Endothelial cell of umbilical vein (primary cell): ENCODE measurements around the gene TOGARAM2. TPM values are rescaled to one million over a fixed set of nuclear protein-coding genes. Genes with fewer than 3 reads are reported as not detected.

ENCODE experiments used
- BruUV-seq: library from RNA; stranded (reverse); fragments of 400-500 nt; replicated peaks from 2 replicates; lab custom pipeline; 2021; lab: Mats Ljungman, UMichigan
- CTCF ChIA-PET: fragments of 300-600, 350-600 bp; sonication (Branson Sonifier 250); formaldehyde crosslinking; loops from one replicate; lab custom pipeline; 2021; ENCODE audit warnings: antibody characterized with exemption, inconsistent platforms; lab: Charles Lee
- POLR2A ChIA-PET: fragments of 300-600, 350-600 bp; sonication (Branson Sonifier 250); formaldehyde crosslinking; loops from one replicate; lab custom pipeline; 2021; ENCODE audit warnings: antibody characterized with exemption, inconsistent platforms; lab: Charles Lee
- DNase-seq: peaks from one replicate; pipeline ENCODE4 v3.0.0-alpha.2; 2011; ENCODE audit warnings: low read depth, low spot score
- FAIRE-seq: peaks from 2 replicates; lab custom pipeline; 2011; peaks lifted over from hg19 to GRCh38; lab: Jason Lieb, UNC
- H2AFZ ChIP-seq: 2 replicates; pipeline ENCODE4 v1.6.0; 2012; ENCODE audit warnings: low read depth, low read length, control low read depth, inconsistent platforms
- H3K27ac ChIP-seq: 2 replicates; pipeline ENCODE4 v1.5.1; 2011; ENCODE audit warnings: low read depth, mild to moderate bottlenecking, control low read depth, low read length, moderate library complexity; ENCODE audit not compliant: insufficient read depth
- H3K27me3 ChIP-seq, 2 experiments: 2 replicates each; pipeline versions ENCODE4 v1.6.0 to v1.6.1; 2011; ENCODE audit warnings: low read length in 2 of 2, mixed read lengths in 1 of 2; ENCODE audit not compliant: control insufficient read depth in 2 of 2, insufficient read depth in 2 of 2
- H3K36me3 ChIP-seq, 2 experiments: 2 replicates in 1 of 2; 3 replicates in 1 of 2; pipeline ENCODE4 v1.5.1; 2011; ENCODE audit warnings: low read length in 2 of 2, mild to moderate bottlenecking in 1 of 2, moderate library complexity in 1 of 2; ENCODE audit not compliant: control insufficient read depth in 2 of 2, insufficient read depth in 2 of 2; ENCODE audit errors: extremely low read depth in 1 of 2
- H3K4me1 ChIP-seq: 3 replicates; pipeline ENCODE4 v1.5.1; 2011; ENCODE audit warnings: mild to moderate bottlenecking, low read length; ENCODE audit not compliant: control insufficient read depth, insufficient read depth; ENCODE audit errors: extremely low read depth
- H3K4me2 ChIP-seq: 2 replicates; pipeline ENCODE4 v1.6.1; 2011; ENCODE audit warnings: low read length, control low read depth, mixed read lengths; ENCODE audit not compliant: insufficient read depth
- H3K4me3 ChIP-seq, 3 experiments: fragments of 200-600 bp in 1 of 3; sonication (generic), shearing (Covaris generic) in 1 of 3; replicated peaks in 1 of 3; 2 replicates each; pipeline ENCODE4 v1.5.1; 2011 to 2016; ENCODE audit warnings: control low read depth in 3 of 3, low read length in 3 of 3, mild to moderate bottlenecking in 2 of 3, inconsistent platforms in 1 of 3, low read depth in 1 of 3, moderate library complexity in 1 of 3; ENCODE audit not compliant: insufficient read depth in 1 of 3
- H3K79me2 ChIP-seq: 2 replicates; pipeline ENCODE4 v1.6.0; 2012; ENCODE audit warnings: low read length, inconsistent platforms; ENCODE audit not compliant: control insufficient read depth, insufficient read depth
- H3K9ac ChIP-seq: replicated peaks from 2 replicates; pipeline ENCODE3; 2011; ENCODE audit warnings: low read length, control low read depth; ENCODE audit not compliant: insufficient read depth; ENCODE audit errors: extremely low read depth
- H3K9me1 ChIP-seq: replicated peaks from 3 replicates; pipeline ENCODE4 v1.6.0; 2011; ENCODE audit warnings: mild to moderate bottlenecking, low read length; ENCODE audit not compliant: control insufficient read depth, insufficient read depth; ENCODE audit errors: extremely low read depth
- H3K9me3 ChIP-seq: replicated peaks from 2 replicates; pipeline ENCODE4 v1.5.1; 2012; ENCODE audit warnings: low read length, inconsistent platforms; ENCODE audit not compliant: control insufficient read depth, insufficient read depth
- H4K20me1 ChIP-seq: replicated peaks from 2 replicates; pipeline ENCODE3; 2011; ENCODE audit warnings: mild to moderate bottlenecking, low read length; ENCODE audit not compliant: control insufficient read depth, insufficient read depth; ENCODE audit errors: extremely low read depth
- JUN ChIP-seq: IDR thresholded peaks from 2 replicates; pipeline ENCODE4 v1.6.1; 2011; ENCODE audit warnings: borderline replicate concordance, low read depth; ENCODE audit not compliant: insufficient read length, insufficient read depth
- POLR2A ChIP-seq: IDR thresholded peaks from 2 replicates; pipeline ENCODE4 v1.6.1; 2012; ENCODE audit warnings: low read depth, mild to moderate bottlenecking, control low read depth, low read length
- dilution Hi-C: fragments of 300-500 bp; cut with MboI; formaldehyde crosslinking; loops from one replicate; pipeline ENCODE4 v1.15.0; 2019; ENCODE audit warnings: low sequenced_read_pairs; ENCODE audit not compliant: extremely low pct_ligation_motif_present
- intact Hi-C: fragments of 100-400 bp; cut with micrococcal nuclease; formaldehyde crosslinking; loops from one replicate; pipeline ENCODE4 v1.10.0; 2022
- polyA plus RNA-seq, 4 experiments: library from polyadenylated mRNA; depleted of rRNA in 3 of 4; stranded (reverse) in 3 of 4; unstranded in 1 of 4; fragments of >200 nt; gene quantifications; 2 replicates each; pipeline versions ENCODE4 v1.2.1 to v1.2.3, GENCODE V29; 2011 to 2012; ENCODE audit warnings: missing spikeins in 1 of 4
- total RNA-seq: library from RNA; stranded (reverse); gene quantifications from 2 replicates; pipeline ENCODE4 v1.2.3, GENCODE V29; 2021

TOGARAM2 gene
- total and polyA plus RNA-seq, 2 donors (not counting 3 experiments of a cell fraction or from before 2014, with no cell fraction given): not detected

DNA sequence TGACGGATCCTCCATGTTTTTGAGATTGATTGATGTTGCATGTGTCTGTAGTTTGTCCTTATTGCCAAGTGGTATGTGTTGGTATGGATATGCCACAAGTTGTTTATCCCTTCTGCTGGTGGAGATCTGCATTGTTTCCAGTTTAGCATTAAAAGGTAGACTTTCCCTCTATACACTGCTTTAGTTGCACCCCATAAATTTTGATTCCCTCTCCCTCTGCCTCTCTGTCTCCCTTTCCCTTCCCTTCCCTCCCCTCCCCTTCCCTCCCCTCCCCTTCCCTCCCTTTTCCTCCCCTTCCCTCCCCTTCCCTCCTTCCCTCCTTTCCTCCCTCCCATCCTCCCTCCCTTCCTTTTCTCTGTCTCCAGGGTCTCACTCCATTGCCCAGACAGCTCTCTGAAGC is 18.6 kb upstream of the TOGARAM2 start:
- H4K20me1 ChIP-seq: no peaks in the 10 kb centered on the region
- H3K4me1 ChIP-seq: peaks cover 3% of the 10 kb centered on the region
- H3K4me3 ChIP-seq: no peak overlapping the region
- DNase-seq (no peak), FAIRE-seq (no peak)
- no peaks in the 10 kb centered on the region for H3K9me3 ChIP-seq
- H3K4me2 ChIP-seq: no peak overlapping the region
- ChIA-PET CTCF (no interaction called here), POLR2A (no interaction called here)
- no TSS peak for BruUV-seq
- no peaks in the 10 kb centered on the region for H3K36me3 ChIP-seq
- H2AFZ ChIP-seq: no peak overlapping the region
- no peak overlapping the region for H3K27ac ChIP-seq
- no peak for TF ChIP-seq POLR2A
- no peaks in the 10 kb centered on the region for H3K79me2 ChIP-seq
- H3K9me1 ChIP-seq: no peaks in the 10 kb centered on the region
- H3K9ac ChIP-seq: no peak overlapping the region
- dilution Hi-C loops (no loop called here), intact Hi-C loops (no loop called here)
- H3K27me3 ChIP-seq: no peaks in the 10 kb centered on the region

DNA sequence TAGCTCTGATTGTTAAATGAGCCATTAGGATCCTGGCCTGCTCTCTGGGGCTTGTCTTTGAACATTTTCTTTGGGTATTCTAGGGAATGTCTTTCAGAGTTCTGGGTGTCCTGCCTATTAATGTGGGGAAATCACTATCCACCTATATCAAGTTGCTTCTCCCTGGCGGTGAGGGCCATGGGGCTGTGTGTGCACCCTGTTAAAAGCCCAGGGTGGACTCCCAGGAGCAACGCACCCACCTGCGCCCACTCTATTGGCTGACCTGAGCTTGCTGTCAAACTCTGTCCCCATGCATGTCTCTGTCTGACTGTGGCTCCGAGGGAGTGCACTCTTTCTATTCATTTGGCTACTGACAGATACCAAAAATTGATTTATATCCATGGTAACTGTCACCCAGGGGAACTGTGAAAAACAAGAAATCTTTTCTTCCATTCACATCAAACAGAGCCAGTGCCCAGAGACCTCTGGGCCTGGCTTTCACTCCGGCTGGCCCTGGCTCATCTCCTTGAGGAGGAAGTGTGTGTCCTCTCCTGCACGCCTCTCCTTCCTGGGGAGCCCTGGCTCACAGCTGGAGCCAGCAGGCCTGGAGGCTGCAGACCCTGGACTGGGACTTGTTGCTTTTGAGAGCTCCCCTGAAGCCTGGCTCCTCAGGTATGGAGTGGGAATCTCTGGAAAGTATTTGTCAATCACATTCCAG is 10.5 kb upstream of the TOGARAM2 start:
- no peak for TF ChIP-seq JUN
- no peaks in the 10 kb centered on the region for H3K36me3 ChIP-seq
- H2AFZ ChIP-seq: no peak overlapping the region
- no peak overlapping the region for H3K4me2 ChIP-seq
- no peaks in the 10 kb centered on the region for H3K9me3 ChIP-seq
- peaks cover 0 to 2% of the 10 kb centered on the region in 2 experiments for H3K27me3 ChIP-seq
- H3K27ac ChIP-seq: no peak overlapping the region
- POLR2A ChIA-PET: no interaction called here
- no peaks in the 10 kb centered on the region for H3K79me2 ChIP-seq
- no peak overlapping the region for H3K9ac ChIP-seq
- H4K20me1 ChIP-seq: no peaks in the 10 kb centered on the region
- H3K4me1 ChIP-seq: no peaks in the 10 kb centered on the region
- H3K9me1 ChIP-seq: no peaks in the 10 kb centered on the region
- intact Hi-C loops: no loop called here
- FAIRE-seq (no peak), DNase-seq (no peak)
- dilution Hi-C loops: no loop called here
- no TSS peak for BruUV-seq
- CTCF ChIA-PET: no interaction called here
- H3K4me3 ChIP-seq: no peak overlapping the region
